Right hindlimb (tissue), 1 donor: ENCODE results near the gene STARD13.
"Not testable (repeated sequence)": the region's sequence is repeated elsewhere in the genome, so short reads cannot be mapped to it uniquely, and the experiment has no call there.

Experiments
- DNase-seq: peaks from one replicate; pipeline ENCODE4 v3.0.0-alpha.2; 2018

The STARD13 gene

GRCh38 chr13:33191425-33192210, 93.9 kb downstream of the STARD13 start:
- DNase-seq: no peak

- DNase-seq: no peak
These were observed 96.1 kb downstream of the STARD13 start for GRCh38 chr13:33189470-33189869.

- DNase-seq: no peak
These were observed 97.3 kb downstream of the STARD13 start for GRCh38 chr13:33188093-33188882.

GRCh38 chr13:33186861-33187291, 98.7 kb downstream of the STARD13 start:
- DNase-seq: no peak

- DNase-seq: no peak
These were observed 99.7 kb downstream of the STARD13 start for GRCh38 chr13:33185853-33186252.

- no peak for DNase-seq
These were observed 101.0 kb downstream of the STARD13 start for GRCh38 chr13:33184530-33184929.

- no peak for DNase-seq
These were observed 101.5 kb downstream of the STARD13 start for GRCh38 chr13:33184112-33184490.

GRCh38 chr13:33183431-33184111, 102.0 kb downstream of the STARD13 start:
- DNase-seq: no peak

GRCh38 chr13:33182729-33183128, 102.8 kb downstream of the STARD13 start:
- no peak for DNase-seq

GRCh38 chr13:33181264-33181663, 104.3 kb downstream of the STARD13 start:
- no peak for DNase-seq

- DNase-seq: no peak
These were observed 105.3 kb downstream of the STARD13 start for GRCh38 chr13:33180122-33180804.

GRCh38 chr13:33179463-33179862, 106.1 kb downstream of the STARD13 start:
- no peak for DNase-seq

GRCh38 chr13:33178209-33178840, 107.2 kb downstream of the STARD13 start:
- no peak for DNase-seq

- DNase-seq: not testable (repeated sequence)
These were observed 108.0 kb downstream of the STARD13 start for GRCh38 chr13:33177340-33178208.

- no peak for DNase-seq
These were observed 109.0 kb downstream of the STARD13 start for GRCh38 chr13:33176526-33176925.

- no peak for DNase-seq
These were observed 109.6 kb downstream of the STARD13 start for GRCh38 chr13:33175991-33176390.

- DNase-seq: no peak
These were observed 110.6 kb downstream of the STARD13 start for GRCh38 chr13:33174931-33175330.

GRCh38 chr13:33174491-33174890, 111.1 kb downstream of the STARD13 start:
- DNase-seq: no peak

- no peak for DNase-seq
These were observed 112.6 kb downstream of the STARD13 start for GRCh38 chr13:33172911-33173310.

- peak; percentile 56 for DNase-seq
These were observed 113.2 kb downstream of the STARD13 start for GRCh38 chr13:33172400-33172799.

GRCh38 chr13:33169273-33169980, 116.1 kb downstream of the STARD13 start:
- DNase-seq: no peak
